Measurements from ENCODE around the gene DLX3.
A peak's percentile ranks its signal among the peaks of the same experiment; 100 is the strongest.

DLX3 gene

GRCh38 chr17:49952209-49952911 is 42.7 kb downstream of the DLX3 start:
- peak; percentile 91 for DNase-seq

DNA sequence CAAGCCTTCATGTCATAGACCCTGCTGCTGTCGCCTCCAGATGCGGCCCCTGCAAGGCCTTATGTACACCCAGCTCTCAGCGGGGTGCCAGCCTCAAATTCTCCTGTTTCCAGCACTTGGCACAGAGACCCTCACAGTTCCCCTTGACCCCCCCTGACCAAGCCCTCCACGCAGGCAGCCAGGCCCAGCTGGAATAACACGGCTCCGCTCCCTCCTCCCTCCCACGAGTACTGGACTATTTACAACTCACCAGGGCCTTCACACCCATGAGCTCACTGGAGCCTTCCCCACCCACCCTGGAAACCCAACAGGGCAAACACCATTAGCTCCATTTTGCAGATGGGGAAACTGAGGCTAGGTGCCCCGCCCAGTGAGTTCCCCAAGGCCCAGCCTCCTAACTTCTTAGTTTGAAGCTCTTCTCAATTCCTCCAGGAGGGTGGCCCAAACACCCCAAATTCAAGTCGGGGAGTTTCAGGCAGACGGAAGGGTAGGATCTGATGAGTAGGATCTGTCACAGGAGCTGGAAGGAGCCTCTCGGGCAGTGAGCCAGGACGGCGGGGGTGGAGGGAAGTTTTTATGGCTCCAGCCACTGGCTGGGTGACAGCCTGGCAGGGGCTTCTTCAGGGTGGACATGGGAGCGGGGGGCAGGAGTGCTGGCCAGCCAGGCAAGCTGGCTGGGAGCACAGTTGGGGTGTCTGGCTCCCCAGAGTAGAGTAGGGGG is 43.5 kb downstream of the DLX3 start:
- DNase-seq = no peak

DNA sequence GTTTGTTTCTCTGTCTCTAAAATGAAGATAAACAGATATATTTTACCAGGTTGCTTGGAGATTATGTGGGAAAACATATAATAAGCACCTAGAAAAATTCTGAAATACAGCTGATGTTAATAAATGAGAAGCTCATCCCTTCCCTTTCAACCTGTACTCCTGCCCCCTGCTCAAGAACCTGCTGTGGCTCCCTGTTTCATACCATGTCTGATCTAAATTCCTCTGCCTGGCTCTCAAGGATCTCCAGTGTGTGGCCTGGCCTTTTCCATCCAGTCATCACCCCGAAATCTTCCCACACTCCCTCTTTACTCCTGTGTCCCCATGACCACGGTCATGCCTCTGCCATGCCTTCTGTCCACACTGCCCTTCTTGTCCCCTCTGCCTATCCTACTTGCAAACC is 45.4 kb downstream of the DLX3 start:
- DNase-seq = no peak

DNA sequence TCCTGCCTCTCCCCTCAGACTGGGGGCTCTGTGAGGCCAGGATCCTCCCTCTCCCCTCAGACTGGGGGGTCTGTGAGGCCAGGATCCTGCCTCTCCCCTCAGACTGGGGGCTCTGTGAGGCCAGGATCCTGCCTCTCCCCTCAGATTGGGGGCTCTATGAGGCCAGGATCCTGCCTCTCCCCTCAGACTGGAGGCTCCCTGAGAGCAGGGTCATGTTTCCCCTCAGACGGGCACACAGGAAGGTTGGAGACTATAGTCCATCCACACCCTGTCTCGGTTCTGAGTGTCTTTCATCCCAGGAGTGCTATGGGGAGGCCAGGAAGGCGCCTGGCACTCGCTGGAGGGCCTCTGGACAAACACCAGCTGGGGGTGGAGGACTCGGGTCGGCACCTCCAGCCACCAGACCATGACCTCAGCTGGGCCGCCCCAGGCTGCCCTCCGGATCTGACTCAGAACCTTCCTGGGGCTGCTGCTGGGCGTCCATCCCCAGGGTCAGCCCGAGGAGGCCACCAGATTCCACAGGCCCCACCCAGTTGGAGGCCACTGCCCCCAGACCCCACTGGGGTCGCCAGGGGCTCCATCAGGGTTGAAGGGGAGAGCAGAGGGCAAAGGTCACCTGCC is 48.0 kb downstream of the DLX3 start:
- DNase-seq = no peak

DNA sequence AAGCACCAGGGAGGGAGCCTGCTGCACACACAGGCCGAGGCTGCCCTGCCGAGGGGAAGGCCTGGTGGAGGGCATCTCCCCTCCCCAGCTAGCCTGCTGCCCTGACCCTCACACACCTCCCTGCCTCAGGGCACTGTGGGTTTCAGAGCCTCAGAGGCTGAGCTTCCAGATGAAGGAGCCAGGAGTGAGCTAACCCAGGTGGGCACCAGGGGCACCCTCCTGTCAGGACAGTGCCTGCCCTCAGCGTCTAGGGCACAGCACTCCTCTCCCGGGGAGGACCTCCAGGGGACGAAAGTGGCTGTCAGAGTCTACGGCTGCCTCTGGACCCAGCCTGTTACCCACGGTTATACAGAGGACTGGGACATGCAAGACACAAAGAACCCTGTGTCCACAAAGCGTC is 48.8 kb downstream of the DLX3 start:
- no peak for DNase-seq

GRCh38 chr17:49944273-49944870 is 50.7 kb downstream of the DLX3 start:
- DNase-seq = no peak

DNA sequence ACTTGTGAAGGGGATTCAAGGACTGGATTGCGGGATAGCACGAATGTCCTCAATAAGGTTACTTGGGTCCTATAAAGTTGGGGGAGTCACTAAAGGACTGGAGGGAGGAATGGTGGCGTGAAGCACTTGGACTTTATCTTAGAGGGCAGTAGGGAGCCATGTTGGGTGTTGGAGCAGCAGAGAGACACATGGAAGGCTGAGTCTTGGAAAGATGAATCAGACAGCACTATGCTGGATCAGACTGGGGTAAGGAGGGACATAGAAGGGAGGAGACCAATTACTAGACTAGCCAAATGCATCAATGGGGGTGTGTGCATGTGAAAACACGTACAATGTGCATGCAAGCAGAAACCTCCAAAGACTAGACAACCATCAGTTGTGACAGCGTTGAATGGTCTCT is 52.1 kb downstream of the DLX3 start:
- DNase-seq = no peak

GRCh38 chr17:49941427-49941826 is 53.6 kb downstream of the DLX3 start:
- DNase-seq = no peak

Measured in DMS53 (cell line).